ENCODE measurements around the gene ATP13A5.

Gene ATP13A5

DNA sequence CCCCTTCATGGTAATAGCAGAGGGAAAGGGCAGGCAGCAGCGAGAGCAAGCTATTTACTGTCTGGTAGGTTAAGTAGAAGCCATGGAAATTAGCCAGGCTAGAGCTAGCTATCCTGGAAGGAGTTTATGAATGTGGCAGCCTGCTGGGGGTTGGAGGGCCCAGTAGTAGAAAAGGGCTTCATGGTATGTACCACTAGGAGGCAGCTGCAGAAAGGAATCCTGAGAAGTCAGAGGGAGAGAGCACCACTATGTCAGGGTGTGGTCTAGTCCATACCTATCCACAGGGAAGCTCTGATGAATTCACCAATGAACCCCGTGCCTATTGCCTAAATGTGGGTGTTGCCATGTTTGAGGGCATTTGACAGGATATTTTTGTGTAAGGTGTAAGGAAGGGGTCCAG lies 82.6 kb downstream of the ATP13A5 start:
- TF ChIP-seq, protein P1, sequence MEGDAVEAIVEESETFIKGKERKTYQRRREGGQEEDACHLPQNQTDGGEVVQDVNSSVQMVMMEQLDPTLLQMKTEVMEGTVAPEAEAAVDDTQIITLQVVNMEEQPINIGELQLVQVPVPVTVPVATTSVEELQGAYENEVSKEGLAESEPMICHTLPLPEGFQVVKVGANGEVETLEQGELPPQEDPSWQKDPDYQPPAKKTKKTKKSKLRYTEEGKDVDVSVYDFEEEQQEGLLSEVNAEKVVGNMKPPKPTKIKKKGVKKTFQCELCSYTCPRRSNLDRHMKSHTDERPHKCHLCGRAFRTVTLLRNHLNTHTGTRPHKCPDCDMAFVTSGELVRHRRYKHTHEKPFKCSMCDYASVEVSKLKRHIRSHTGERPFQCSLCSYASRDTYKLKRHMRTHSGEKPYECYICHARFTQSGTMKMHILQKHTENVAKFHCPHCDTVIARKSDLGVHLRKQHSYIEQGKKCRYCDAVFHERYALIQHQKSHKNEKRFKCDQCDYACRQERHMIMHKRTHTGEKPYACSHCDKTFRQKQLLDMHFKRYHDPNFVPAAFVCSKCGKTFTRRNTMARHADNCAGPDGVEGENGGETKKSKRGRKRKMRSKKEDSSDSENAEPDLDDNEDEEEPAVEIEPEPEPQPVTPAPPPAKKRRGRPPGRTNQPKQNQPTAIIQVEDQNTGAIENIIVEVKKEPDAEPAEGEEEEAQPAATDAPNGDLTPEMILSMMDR (IDR thresholded peaks at IDR 0.05), result no peak

DNA sequence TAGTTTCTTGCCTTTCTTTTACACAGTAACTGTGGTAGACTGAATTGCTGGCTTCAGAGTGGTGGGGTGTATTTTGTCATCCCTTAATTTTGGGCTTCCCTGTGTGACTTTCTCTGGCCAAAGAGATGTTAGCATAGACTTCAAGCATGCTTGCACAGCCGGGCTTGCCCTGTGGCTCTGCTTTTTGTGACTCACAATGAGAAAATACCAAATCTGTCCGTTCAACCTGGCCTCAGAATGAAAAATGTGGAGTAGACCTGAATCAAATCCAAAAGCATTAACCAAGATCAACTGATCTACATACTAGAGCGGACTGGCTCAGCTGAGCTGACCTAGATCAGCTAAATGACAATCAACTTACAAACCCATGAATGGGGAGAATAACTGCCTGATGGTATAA lies 86.2 kb downstream of the ATP13A5 start:
- TF ChIP-seq, protein P1 (IDR thresholded peaks at IDR 0.05), result no peak

- TF ChIP-seq, protein P1 (IDR thresholded peaks at IDR 0.05), result no peak
Measured at GRCh38 chr3:193271101-193271840, 107.3 kb downstream of the ATP13A5 start.

DNA sequence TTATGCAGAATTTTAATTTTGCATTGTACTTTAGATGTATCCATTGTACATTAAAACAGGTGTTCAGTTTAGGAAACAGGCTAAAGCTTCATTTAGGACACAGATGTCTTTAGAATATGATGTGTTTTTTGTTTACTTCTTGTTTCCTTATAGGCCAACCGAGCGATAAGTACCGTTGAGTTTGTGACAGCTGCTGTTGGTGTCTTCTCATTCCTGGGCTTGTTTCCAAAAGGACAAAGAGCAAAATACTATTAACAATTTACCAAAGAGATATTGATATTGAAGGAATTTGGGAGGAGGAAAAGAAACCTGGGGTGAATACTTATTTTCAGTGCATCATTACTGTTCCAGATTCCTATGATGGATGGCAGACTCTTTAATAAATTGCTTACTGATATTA lies 108.1 kb downstream of the ATP13A5 start:
- TF ChIP-seq, protein P1 (IDR thresholded peaks at IDR 0.05), result no peak

DNA sequence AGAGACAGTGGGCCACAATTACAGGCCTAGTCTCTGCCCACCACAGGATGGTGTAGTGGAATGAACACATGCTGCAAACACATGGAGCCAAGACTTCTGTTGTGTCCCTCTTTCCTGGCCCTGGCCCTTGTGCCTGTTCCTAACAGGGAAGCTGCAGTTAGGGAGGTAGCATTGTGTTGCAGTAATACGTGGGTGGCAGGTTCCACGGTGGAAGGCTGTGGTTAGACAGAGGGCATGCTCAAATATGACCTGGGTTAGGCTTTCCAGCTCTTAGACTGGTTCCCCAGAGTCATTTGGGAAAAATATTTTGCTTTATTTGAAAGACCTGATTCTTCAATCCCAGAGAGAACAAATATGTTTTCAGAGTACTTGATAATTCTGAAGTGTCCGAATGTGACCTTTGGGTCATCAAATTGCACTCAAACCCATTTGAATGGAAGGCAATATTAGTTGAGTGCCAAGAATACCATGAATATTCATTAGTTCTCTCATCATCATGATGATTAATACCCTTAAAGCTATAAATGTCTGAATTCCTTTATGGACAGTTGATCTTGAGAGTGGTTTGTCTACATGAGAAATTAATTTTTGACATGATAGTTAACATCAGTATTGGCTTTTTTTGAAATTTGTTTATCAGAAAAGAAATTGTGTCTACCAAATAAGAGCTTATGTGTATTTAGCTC lies 109.1 kb downstream of the ATP13A5 start:
- TF ChIP-seq, protein P1 (IDR thresholded peaks at IDR 0.05), result no peak

GRCh38 chr3:193262707-193263106 lies 115.8 kb downstream of the ATP13A5 start:
- TF ChIP-seq, protein P1 (IDR thresholded peaks at IDR 0.05), result no peak; the same call in 1 of the 2 replicates

GRCh38 chr3:193261970-193262369 lies 116.6 kb downstream of the ATP13A5 start:
- TF ChIP-seq, protein P1 (IDR thresholded peaks at IDR 0.05), result no peak

Data from LNCAP (cell line).